CD4-positive, alpha-beta memory T cell (primary cell): Measurements from ENCODE around the gene CPEB3. TPM values are rescaled to one million over a fixed set of nuclear protein-coding genes. Genes with fewer than 3 reads are reported as not detected.

Source experiments
- CTCF ChIA-PET: fragments of 350-600 bp; sonication (Branson Sonifier 250); formaldehyde crosslinking; loops from one replicate; lab custom pipeline; 2021; ENCODE audit warnings: inconsistent platforms; ENCODE audit not compliant: partially characterized antibody; lab: Charles Lee
- POLR2A ChIA-PET: fragments of 350-600 bp; sonication (Branson Sonifier 250); formaldehyde crosslinking; loops from one replicate; lab custom pipeline; 2021; ENCODE audit not compliant: partially characterized antibody; lab: Charles Lee
- DNase-seq, 5 donors: peaks; one replicate each; pipeline versions ENCODE4 v3.0.0 to v3.0.0-alpha.2; 2020 to 2022; ENCODE audit warnings: mixed read lengths in 1 of 5
- H3K27ac ChIP-seq: one replicate; pipeline ENCODE4 v1.7.0; 2013; ENCODE audit warnings: low read depth, low read length
- H3K27me3 ChIP-seq: 2 replicates; pipeline ENCODE4 v1.7.0; 2013; ENCODE audit warnings: mild to moderate bottlenecking, low read length, moderate library complexity; ENCODE audit not compliant: insufficient read depth
- H3K36me3 ChIP-seq: 2 replicates; pipeline ENCODE4 v1.7.0; 2013; ENCODE audit warnings: mild to moderate bottlenecking, low read length, moderate library complexity; ENCODE audit not compliant: insufficient read depth
- H3K4me1 ChIP-seq: 2 replicates; pipeline ENCODE4 v1.7.0; 2013; ENCODE audit warnings: mild to moderate bottlenecking, low read length, moderate library complexity; ENCODE audit not compliant: insufficient read depth
- H3K4me3 ChIP-seq, 2 donors: one replicate each; pipeline ENCODE4 v1.7.0; 2013; ENCODE audit warnings: low read length in 2 of 2, mild to moderate bottlenecking in 1 of 2
- H3K9me3 ChIP-seq, 2 donors: one replicate each; pipeline ENCODE4 v1.7.0; 2013; ENCODE audit warnings: low read length in 2 of 2, control low read depth in 1 of 2; ENCODE audit not compliant: control insufficient read depth in 1 of 2
- H3K27ac Mint-ChIP-seq, 7 donors: one replicate each; pipeline ENCODE4 v1.8.0; 2020 to 2021; ENCODE audit warnings: mixed read lengths in 7 of 7, mild to moderate bottlenecking in 6 of 7, inconsistent platforms in 3 of 7, moderate library complexity in 3 of 7
- H3K27me3 Mint-ChIP-seq, 2 donors: one replicate each; pipeline ENCODE4 v1.8.0; 2020 to 2021; ENCODE audit warnings: mixed read lengths in 2 of 2
- H3K36me3 Mint-ChIP-seq, 2 donors: one replicate each; pipeline ENCODE4 v1.8.0; 2020 to 2021; ENCODE audit warnings: mixed read lengths in 2 of 2, inconsistent platforms in 1 of 2, mild to moderate bottlenecking in 1 of 2
- H3K4me1 Mint-ChIP-seq, 4 donors: one replicate each; pipeline ENCODE4 v1.8.0; 2020 to 2021; ENCODE audit warnings: mixed read lengths in 4 of 4, mild to moderate bottlenecking in 1 of 4
- H3K4me3 Mint-ChIP-seq, 8 donors: one replicate each; pipeline ENCODE4 v1.8.0; 2020 to 2021; ENCODE audit warnings: mixed read lengths in 8 of 8, mild to moderate bottlenecking in 7 of 8, moderate library complexity in 6 of 8, inconsistent platforms in 3 of 8
- H3K9me3 Mint-ChIP-seq, 8 donors: one replicate each; pipeline ENCODE4 v1.8.0; 2020 to 2021; ENCODE audit warnings: mixed read lengths in 8 of 8, mild to moderate bottlenecking in 5 of 8, inconsistent platforms in 3 of 8, moderate library complexity in 1 of 8
- intact Hi-C: fragments of 100-400 bp; cut with micrococcal nuclease; formaldehyde crosslinking; loops from one replicate; pipeline ENCODE4 v1.15.1; 2023
- polyA plus RNA-seq, 2 donors: library from polyadenylated mRNA; unstranded; fragments of 300-500 nt; fragmentation: Illumina TruSeq; gene quantifications; one replicate each; pipeline ENCODE4 v1.2.3, GENCODE V29; 2021
- total RNA-seq, 2 experiments: library from RNA; stranded (reverse); gene quantifications; one replicate each; pipeline ENCODE4 v1.2.3, GENCODE V29; 2021

The CPEB3 gene
- total and polyA plus RNA-seq, 4 experiments from 2014 or later, result 0.88 to 3.8 (median 2.4) TPM

GRCh38 chr10:92242910-92243671 lies 47.8 kb downstream of the CPEB3 start:
- H3K27ac Mint-ChIP-seq, result peak overlapping the region in 5 of 7 donors; percentile 23 to 68 (median 32)
- H3K4me3 Mint-ChIP-seq, result peak overlapping the region; percentile 59 to 93 (median 82)
- Histone ChIP-seq H3K27ac (no peak overlapping the region), H3K27me3 (no peaks in the 10 kb centered on the region), H3K4me1 (peaks cover 35% of the 10 kb centered on the region), H3K36me3 (no peaks in the 10 kb centered on the region), H3K9me3 (no peaks in the 10 kb centered on the region), H3K4me3 (no peak overlapping the region)
- H3K27me3 Mint-ChIP-seq, result no peaks in the 10 kb centered on the region
- H3K4me1 Mint-ChIP-seq, result peaks cover 19 to 45% (median 30%) of the 10 kb centered on the region in 4 donors
- peaks cover 0 to 2% (median 0%) of the 10 kb centered on the region in 8 donors for H3K9me3 Mint-ChIP-seq
- CTCF ChIA-PET, result no interaction called here
- peaks cover 0 to 9% of the 10 kb centered on the region in 2 donors for H3K36me3 Mint-ChIP-seq
- peak; percentile 30 to 45 (median 38) for DNase-seq
- intact Hi-C loops, result loop anchor here (1.0 to 5.0 kb wide), 2 partner anchors 32 to 329 kb away; partner anchors contain the start of gene IDE
- POLR2A ChIA-PET, result interaction anchor here (0.7 to 3.8 kb wide), 3 partner anchors 31 to 331 kb away, joined by 3 to 38 read pairs (median 4); partner anchors contain the start of genes CPEB3, IDE and MARCHF5

DNA sequence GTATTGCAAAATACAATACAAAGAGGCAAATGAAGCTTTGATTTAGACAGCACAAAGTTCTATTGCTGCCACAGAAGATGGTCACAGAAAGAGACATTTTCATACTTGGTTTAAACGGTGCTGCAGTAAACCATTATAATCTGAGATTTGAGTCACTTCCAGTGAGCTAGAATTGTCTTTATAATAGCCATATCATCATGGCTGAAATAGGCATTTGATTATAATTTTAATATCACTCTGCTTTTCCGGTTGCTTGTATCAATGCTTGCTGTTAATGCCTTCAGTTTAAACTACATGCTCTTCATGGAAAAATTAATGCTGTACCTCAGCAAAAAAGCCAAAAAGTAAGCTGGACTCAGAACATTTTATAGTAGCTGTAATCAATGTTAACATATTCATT lies 48.5 kb downstream of the CPEB3 start:
- Mint-ChIP-seq H3K27me3 (no peaks in the 10 kb centered on the region), H3K36me3 (peaks cover 0 to 9% of the 10 kb centered on the region in 2 donors), H3K27ac (peak overlapping the region in 4 of 7 donors; percentile 22 to 71 (median 26)), H3K9me3 (peaks cover 0 to 2% (median 0%) of the 10 kb centered on the region in 8 donors), H3K4me3 (peak overlapping the region in 6 of 8 donors; percentile 28 to 87 (median 56)), H3K4me1 (peaks cover 22 to 48% (median 34%) of the 10 kb centered on the region in 4 donors)
- ChIA-PET CTCF (interaction anchor here (2.3 kb wide), 1 partner anchor 49 kb away, joined by 8 read pairs; the partner anchor contains the start of genes CPEB3 and MARCHF5), POLR2A (interaction anchor here (1.9 to 3.8 kb wide), 2 partner anchors 31 to 49 kb away, joined by 4 to 38 read pairs; partner anchors contain the start of genes CPEB3 and MARCHF5)
- Histone ChIP-seq H3K9me3 (no peaks in the 10 kb centered on the region), H3K4me3 (no peak overlapping the region), H3K4me1 (peaks cover 37% of the 10 kb centered on the region), H3K27ac (no peak overlapping the region), H3K27me3 (no peaks in the 10 kb centered on the region), H3K36me3 (no peaks in the 10 kb centered on the region)
- no peak for DNase-seq
- intact Hi-C loops, result loop anchor here (5.0 kb wide), 1 partner anchor 330 kb away; the partner anchor contains the start of gene IDE

DNA sequence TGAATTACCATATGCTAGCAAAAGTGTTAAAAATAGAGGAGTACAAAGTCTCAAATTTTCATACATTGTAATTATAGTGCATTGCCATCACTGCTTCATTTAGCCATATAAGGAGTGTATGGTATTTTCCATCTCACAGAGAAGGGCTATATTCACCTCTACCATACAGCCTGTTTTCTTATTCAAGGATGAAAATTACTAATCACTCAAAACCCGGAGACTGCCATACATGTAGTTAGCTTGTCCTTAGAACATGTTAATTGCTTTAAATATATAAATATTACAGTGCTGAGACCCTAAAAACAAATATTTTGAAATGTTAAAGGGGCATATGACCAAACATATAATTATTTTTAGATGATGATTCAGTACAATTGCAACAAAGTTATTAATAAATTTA lies 49.4 kb downstream of the CPEB3 start:
- Histone ChIP-seq H3K27ac (no peak overlapping the region), H3K4me1 (peaks cover 37% of the 10 kb centered on the region), H3K36me3 (no peaks in the 10 kb centered on the region), H3K27me3 (no peaks in the 10 kb centered on the region), H3K4me3 (no peak overlapping the region), H3K9me3 (no peaks in the 10 kb centered on the region)
- H3K36me3 Mint-ChIP-seq, result peaks cover 4 to 9% of the 10 kb centered on the region in 2 donors
- no peaks in the 10 kb centered on the region for H3K27me3 Mint-ChIP-seq
- CTCF ChIA-PET, result interaction anchor here (1.6 to 2.3 kb wide), 2 partner anchors 45 to 50 kb away, joined by 4 to 8 read pairs; partner anchors contain the start of genes CPEB3 and MARCHF5
- POLR2A ChIA-PET, result interaction anchor here (1.9 to 3.8 kb wide), 2 partner anchors 30 to 50 kb away, joined by 4 to 38 read pairs; partner anchors contain the start of genes CPEB3 and MARCHF5
- no peak for DNase-seq
- peaks cover 0 to 2% (median 0%) of the 10 kb centered on the region in 8 donors for H3K9me3 Mint-ChIP-seq
- H3K4me1 Mint-ChIP-seq, result peaks cover 24 to 48% (median 38%) of the 10 kb centered on the region in 4 donors
- H3K4me3 Mint-ChIP-seq, result peak overlapping the region; percentile 90 to 96 (median 93)
- peak overlapping the region in 2 of 7 donors; percentile 51 to 78 for H3K27ac Mint-ChIP-seq
- intact Hi-C loops, result loop anchor here (5.0 kb wide), 1 partner anchor 331 kb away; the partner anchor contains the start of gene IDE

GRCh38 chr10:92241158-92241500 lies 49.7 kb downstream of the CPEB3 start:
- H3K4me3 Mint-ChIP-seq, result peak overlapping the region; percentile 90 to 96 (median 93)
- H3K4me1 Mint-ChIP-seq, result peaks cover 24 to 48% (median 38%) of the 10 kb centered on the region in 4 donors
- CTCF ChIA-PET, result interaction anchor here (1.6 to 2.3 kb wide), 2 partner anchors 45 to 50 kb away, joined by 4 to 8 read pairs; partner anchors contain the start of genes CPEB3 and MARCHF5
- Histone ChIP-seq H3K36me3 (no peaks in the 10 kb centered on the region), H3K4me3 (peak overlapping the region; percentile 37 to 78), H3K4me1 (peaks cover 37% of the 10 kb centered on the region), H3K27me3 (no peaks in the 10 kb centered on the region), H3K9me3 (no peaks in the 10 kb centered on the region), H3K27ac (peak overlapping the region; percentile 56)
- intact Hi-C loops, result loop anchor here (5.0 kb wide), 1 partner anchor 331 kb away; the partner anchor contains the start of gene IDE
- peaks cover 0 to 2% (median 0%) of the 10 kb centered on the region in 8 donors for H3K9me3 Mint-ChIP-seq
- no peak for DNase-seq
- POLR2A ChIA-PET, result interaction anchor here (1.9 to 3.8 kb wide), 2 partner anchors 29 to 50 kb away, joined by 4 to 38 read pairs; partner anchors contain the start of genes CPEB3 and MARCHF5
- H3K27me3 Mint-ChIP-seq, result no peaks in the 10 kb centered on the region
- peak overlapping the region in 6 of 7 donors; percentile 51 to 92 (median 80) for H3K27ac Mint-ChIP-seq
- H3K36me3 Mint-ChIP-seq, result peaks cover 4 to 9% of the 10 kb centered on the region in 2 donors

DNA sequence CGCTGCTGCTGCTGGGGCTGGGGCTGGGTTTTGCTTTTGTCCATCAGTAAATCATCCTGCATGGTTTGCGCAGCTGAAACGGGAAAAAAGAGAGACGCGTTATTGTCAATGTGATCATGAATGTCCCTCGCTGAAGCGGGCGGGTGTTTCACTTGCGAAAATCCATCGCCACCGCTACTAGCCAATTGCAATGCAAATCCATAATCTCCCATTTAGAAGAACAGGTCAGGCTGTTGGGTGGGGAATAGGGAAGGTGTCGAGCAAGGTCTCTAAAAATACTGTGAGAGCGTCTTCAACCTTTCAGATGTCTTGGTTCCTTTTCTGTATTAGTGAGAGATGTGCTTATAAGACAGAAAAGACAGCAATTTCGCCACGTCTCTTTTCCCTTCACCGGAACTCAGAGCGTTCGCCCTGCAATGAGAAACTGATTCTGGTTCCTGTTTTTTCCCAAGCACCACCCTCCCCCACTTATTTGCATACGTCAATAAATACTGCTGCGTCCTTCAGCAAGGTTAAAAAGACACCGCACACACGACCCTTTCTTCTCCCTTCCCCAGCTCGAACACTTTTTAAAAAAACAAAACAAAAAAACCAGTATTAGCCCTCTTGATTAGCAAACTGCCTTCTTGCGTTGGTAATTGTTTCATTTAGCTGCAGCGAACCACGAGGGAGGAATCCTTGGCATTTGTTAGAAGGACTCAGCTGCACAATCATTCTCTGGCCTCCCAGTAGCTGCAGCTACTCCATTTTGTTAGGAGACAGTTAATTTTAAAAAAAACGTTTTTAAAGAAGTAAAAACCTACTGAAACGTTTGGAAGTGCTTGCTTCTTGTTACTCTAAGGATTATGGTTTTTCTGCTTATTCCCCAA lies 50.4 kb downstream of the CPEB3 start:
- peaks cover 37% of the 10 kb centered on the region for H3K4me1 ChIP-seq
- Mint-ChIP-seq H3K4me1 (peaks cover 24 to 52% (median 38%) of the 10 kb centered on the region in 4 donors), H3K27ac (peak overlapping the region; percentile 42 to 92 (median 81)), H3K4me3 (peak overlapping the region; percentile 90 to 96 (median 93)), H3K27me3 (no peaks in the 10 kb centered on the region), H3K36me3 (peaks cover 4 to 9% of the 10 kb centered on the region in 2 donors), H3K9me3 (peaks cover 0 to 2% (median 0%) of the 10 kb centered on the region in 8 donors)
- H3K27me3 ChIP-seq, result no peaks in the 10 kb centered on the region
- intact Hi-C loops, result loop anchor here (1.0 to 5.0 kb wide), 2 partner anchors 51 to 332 kb away; partner anchors contain the start of genes CPEB3, IDE and MARCHF5
- CTCF ChIA-PET, result interaction anchor here (1.4 to 2.3 kb wide), 3 partner anchors 29 to 51 kb away, joined by 3 to 8 read pairs (median 4); partner anchors contain the start of genes CPEB3 and MARCHF5
- POLR2A ChIA-PET, result interaction anchor here (0.7 to 3.8 kb wide), 3 partner anchors 14 to 51 kb away, joined by 3 to 38 read pairs (median 13); partner anchors contain the start of genes CPEB3 and MARCHF5
- DNase-seq, result peak; percentile 39 to 49 (median 48)
- no peaks in the 10 kb centered on the region for H3K9me3 ChIP-seq
- peak overlapping the region; percentile 37 to 78 for H3K4me3 ChIP-seq
- H3K27ac ChIP-seq, result peak overlapping the region; percentile 56
- H3K36me3 ChIP-seq, result no peaks in the 10 kb centered on the region
